Measurements from ENCODE around the gene TMEM81. TPM values are rescaled to one million over a fixed set of nuclear protein-coding genes. Genes with fewer than 3 reads are reported as not detected.

The TMEM81 gene
- total RNA-seq, 8 experiments from 2014 or later, result 2.2 to 10.0 (median 4.9) TPM

- ATAC-seq (replicated peaks in 6 of 8), result no peak
- Histone ChIP-seq H3K4me3 (no peak overlapping the region), H3K27ac (no peak overlapping the region), H3K4me1 (replicated peaks in 1 of 2) (peaks cover 0 to 8% of the 10 kb centered on the region in 2 donors)
- in situ Hi-C loops (cut with MboI; ENCODE audit: low pct_unique_long_range_greater_than_20kb in 2 of 9, low sequenced_read_pairs in 9 of 9, unreplicated experiment in 9 of 9), result loop anchor here in 5 of 9 experiments (5.0 to 25.0 kb wide), 4 partner anchors 70 to 102 kb away; no protein-coding TSS in a partner anchor
- 75 to 89% (median 88%) methylated on average over 4 to 10 of the region's 11 CpGs; no CpG with 5 or more reads in 6 of the 10 experiments for WGBS, 10 experiments
These were observed 20.0 kb downstream of the TMEM81 start for GRCh38 chr1:205064301-205064700.

- Histone ChIP-seq H3K4me1 (replicated peaks in 1 of 2) (peaks cover 2 to 12% of the 10 kb centered on the region in 2 donors), H3K4me3 (no peak overlapping the region), H3K27ac (no peak overlapping the region)
- 40 to 100% (median 87%) methylated on average over 1 to 3 of the region's 3 CpGs; no CpG with 5 or more reads in 2 of the 10 experiments for WGBS, 10 experiments
- ATAC-seq (replicated peaks in 6 of 8), result no peak
- in situ Hi-C loops (cut with MboI; ENCODE audit: low pct_unique_long_range_greater_than_20kb in 2 of 9, low sequenced_read_pairs in 9 of 9, unreplicated experiment in 9 of 9), result loop anchor here in 5 of 9 experiments (5.0 to 25.0 kb wide), 4 partner anchors 68 to 101 kb away; no protein-coding TSS in a partner anchor
These were observed 21.4 kb downstream of the TMEM81 start for GRCh38 chr1:205062895-205063294.

GRCh38 chr1:205062319-205062718 lies 21.9 kb downstream of the TMEM81 start:
- no peak for ATAC-seq (replicated peaks in 6 of 8)

GRCh38 chr1:205061665-205062069 lies 22.6 kb downstream of the TMEM81 start:
- Histone ChIP-seq H3K27ac (no peak overlapping the region), H3K4me3 (no peak overlapping the region), H3K4me1 (replicated peaks in 1 of 2) (peaks cover 13 to 22% of the 10 kb centered on the region in 2 donors)
- in situ Hi-C loops (cut with MboI; ENCODE audit: low pct_unique_long_range_greater_than_20kb in 2 of 9, low sequenced_read_pairs in 9 of 9, unreplicated experiment in 9 of 9), result loop anchor here in 5 of 9 experiments (5.0 to 25.0 kb wide), 4 partner anchors 67 to 99 kb away; no protein-coding TSS in a partner anchor
- 0 to 25% (median 11%) methylated on average over 2 to 9 of the region's 13 CpGs; no CpG with 5 or more reads in 5 of the 10 experiments for whole genome bisulfite sequencing, 10 experiments
- peak; percentile 67 to 89 (median 78) for ATAC-seq (replicated peaks in 6 of 8)

More at GRCh38 chr1:205062319-205062718, 21.9 kb downstream of the TMEM81 start:
- H3K27ac ChIP-seq, result no peak overlapping the region
- WGBS, 10 experiments, result 70 to 94% (median 89%) methylated on average over 2 to 8 of the region's 8 CpGs; no CpG with 5 or more reads in 4 of the 10 experiments
- in situ Hi-C loops (cut with MboI; ENCODE audit: low pct_unique_long_range_greater_than_20kb in 2 of 9, low sequenced_read_pairs in 9 of 9, unreplicated experiment in 9 of 9), result loop anchor here in 5 of 9 experiments (5.0 to 25.0 kb wide), 4 partner anchors 68 to 100 kb away; no protein-coding TSS in a partner anchor
- peaks cover 7 to 16% of the 10 kb centered on the region in 2 donors for H3K4me1 ChIP-seq (replicated peaks in 1 of 2)
- H3K4me3 ChIP-seq, result no peak overlapping the region

- in situ Hi-C loops (cut with MboI; ENCODE audit: low pct_unique_long_range_greater_than_20kb in 2 of 9, low sequenced_read_pairs in 9 of 9, unreplicated experiment in 9 of 9), result loop anchor here in 5 of 9 experiments (5.0 to 25.0 kb wide), 4 partner anchors 66 to 99 kb away; no protein-coding TSS in a partner anchor
- H3K4me3 ChIP-seq, result no peak overlapping the region
- ATAC-seq (replicated peaks in 6 of 8), result peak in 1 of 8 experiments; percentile 37
- 0 to 94% (median 72%) methylated on average over 3 to 9 of the region's 14 CpGs; no CpG with 5 or more reads in 6 of the 10 experiments for WGBS, 10 experiments
- no peak overlapping the region for H3K27ac ChIP-seq
- peaks cover 18 to 27% of the 10 kb centered on the region in 2 donors for H3K4me1 ChIP-seq (replicated peaks in 1 of 2)
These were observed 23.0 kb downstream of the TMEM81 start for GRCh38 chr1:205061227-205061626.

- no peak for ATAC-seq (replicated peaks in 6 of 8)
- H3K4me3 ChIP-seq, result no peak overlapping the region
- no peak overlapping the region for H3K27ac ChIP-seq
- H3K4me1 ChIP-seq (replicated peaks in 1 of 2), result peaks cover 22 to 31% of the 10 kb centered on the region in 2 donors
- WGBS, 10 experiments, result 50 to 93% (median 81%) methylated on average over 1 to 8 of the region's 10 CpGs; no CpG with 5 or more reads in 3 of the 10 experiments
- in situ Hi-C loops (cut with MboI; ENCODE audit: low pct_unique_long_range_greater_than_20kb in 2 of 9, low sequenced_read_pairs in 9 of 9, unreplicated experiment in 9 of 9), result loop anchor here in 5 of 9 experiments (5.0 to 25.0 kb wide), 4 partner anchors 66 to 98 kb away; no protein-coding TSS in a partner anchor
These were observed 23.5 kb downstream of the TMEM81 start for GRCh38 chr1:205060746-205061145.

- no peak overlapping the region for H3K27ac ChIP-seq
- no peak for ATAC-seq (replicated peaks in 6 of 8)
- in situ Hi-C loops (cut with MboI; ENCODE audit: low pct_unique_long_range_greater_than_20kb in 2 of 9, low sequenced_read_pairs in 9 of 9, unreplicated experiment in 9 of 9), result loop anchor here in 6 of 9 experiments (5.0 to 25.0 kb wide), 4 partner anchors 65 to 97 kb away; no protein-coding TSS in a partner anchor
- WGBS, 10 experiments, result 20 to 100% (median 81%) methylated on average over 1 to 4 of the region's 6 CpGs; no CpG with 5 or more reads in 3 of the 10 experiments
- H3K4me3 ChIP-seq, result no peak overlapping the region
- peaks cover 30 to 31% of the 10 kb centered on the region in 2 donors for H3K4me1 ChIP-seq (replicated peaks in 1 of 2)
These were observed 24.6 kb downstream of the TMEM81 start for GRCh38 chr1:205059660-205060059.

GRCh38 chr1:205058853-205059252 lies 25.4 kb downstream of the TMEM81 start:
- in situ Hi-C loops (cut with MboI; ENCODE audit: low pct_unique_long_range_greater_than_20kb in 2 of 9, low sequenced_read_pairs in 9 of 9, unreplicated experiment in 9 of 9), result loop anchor here in 2 of 9 experiments (10.0 to 25.0 kb wide), 2 partner anchors 64 to 97 kb away; no protein-coding TSS in a partner anchor
- H3K4me1 ChIP-seq (replicated peaks in 1 of 2), result peaks cover 35 to 36% of the 10 kb centered on the region in 2 donors
- no peak overlapping the region for H3K27ac ChIP-seq
- H3K4me3 ChIP-seq, result no peak overlapping the region
- WGBS, 10 experiments, result 74 to 100% (median 87%) methylated on average over 1 to 12 of the region's 12 CpGs; no CpG with 5 or more reads in 3 of the 10 experiments
- ATAC-seq (replicated peaks in 6 of 8), result no peak

- 20 to 100% (median 83%) methylated on average over 1 to 14 of the region's 19 CpGs; no CpG with 5 or more reads in 5 of the 10 experiments for WGBS, 10 experiments
- in situ Hi-C loops (cut with MboI; ENCODE audit: low pct_unique_long_range_greater_than_20kb in 2 of 9, low sequenced_read_pairs in 9 of 9, unreplicated experiment in 9 of 9), result loop anchor here in 2 of 9 experiments (10.0 to 25.0 kb wide), 2 partner anchors 63 to 96 kb away; no protein-coding TSS in a partner anchor
These were observed 26.3 kb downstream of the TMEM81 start for GRCh38 chr1:205057808-205058575.

GRCh38 chr1:205056956-205057568 lies 27.2 kb downstream of the TMEM81 start:
- H3K27ac ChIP-seq, result no peak overlapping the region
- 40 to 100% (median 82%) methylated on average over 1 to 4 of the region's 6 CpGs; no CpG with 5 or more reads in 2 of the 10 experiments for WGBS, 10 experiments

More at GRCh38 chr1:205057808-205058575, 26.3 kb downstream of the TMEM81 start:
- no peak for ATAC-seq (replicated peaks in 6 of 8)
- peaks cover 39 to 40% of the 10 kb centered on the region in 2 donors for H3K4me1 ChIP-seq (replicated peaks in 1 of 2)
- H3K4me3 ChIP-seq, result no peak overlapping the region
- no peak overlapping the region for H3K27ac ChIP-seq

GRCh38 chr1:205056188-205056611 lies 28.1 kb downstream of the TMEM81 start:
- no peak overlapping the region for H3K4me3 ChIP-seq
- H3K4me1 ChIP-seq (replicated peaks in 1 of 2), result peaks cover 45 to 51% of the 10 kb centered on the region in 2 donors
- peak in 6 of 8 experiments; percentile 37 to 90 (median 88) for ATAC-seq (replicated peaks in 6 of 8)
- 46 to 83% (median 73%) methylated on average over 2 to 12 of the region's 13 CpGs; no CpG with 5 or more reads in 4 of the 10 experiments for WGBS, 10 experiments
- H3K27ac ChIP-seq, result peak overlapping the region; percentile 14 to 38
- in situ Hi-C loops (cut with MboI; ENCODE audit: low pct_unique_long_range_greater_than_20kb in 2 of 9, low sequenced_read_pairs in 9 of 9, unreplicated experiment in 9 of 9), result loop anchor here in 2 of 9 experiments (10.0 to 25.0 kb wide), 2 partner anchors 61 to 94 kb away; no protein-coding TSS in a partner anchor

More at GRCh38 chr1:205056956-205057568, 27.2 kb downstream of the TMEM81 start:
- ATAC-seq (replicated peaks in 6 of 8), result no peak
- Histone ChIP-seq H3K4me3 (no peak overlapping the region), H3K4me1 (replicated peaks in 1 of 2) (peaks cover 47 to 48% of the 10 kb centered on the region in 2 donors)
- in situ Hi-C loops (cut with MboI; ENCODE audit: low pct_unique_long_range_greater_than_20kb in 2 of 9, low sequenced_read_pairs in 9 of 9, unreplicated experiment in 9 of 9), result loop anchor here in 2 of 9 experiments (10.0 to 25.0 kb wide), 2 partner anchors 62 to 95 kb away; no protein-coding TSS in a partner anchor

- WGBS, 10 experiments, result 32 to 60% (median 53%) methylated on average over 1 to 7 of the region's 7 CpGs; no CpG with 5 or more reads in 4 of the 10 experiments
- peaks cover 45 to 58% of the 10 kb centered on the region in 2 donors for H3K4me1 ChIP-seq (replicated peaks in 1 of 2)
- H3K4me3 ChIP-seq, result no peak overlapping the region
- ATAC-seq (replicated peaks in 6 of 8), result peak in 3 of 8 experiments; percentile 20 to 65 (median 34)
- in situ Hi-C loops (cut with MboI; ENCODE audit: low pct_unique_long_range_greater_than_20kb in 2 of 9, low sequenced_read_pairs in 9 of 9, unreplicated experiment in 9 of 9), result loop anchor here in 2 of 9 experiments (10.0 to 25.0 kb wide), 2 partner anchors 59 to 92 kb away; no protein-coding TSS in a partner anchor
- H3K27ac ChIP-seq, result no peak overlapping the region
These were observed 30.2 kb downstream of the TMEM81 start for GRCh38 chr1:205054013-205054412.

Measured in motor neuron (in vitro differentiated cells).